Stimulated activated CD8-positive, alpha-beta memory T cell treated with anti-CD3 and anti-CD28 coated beads, Interleukin-7, amount 100 ng/mL, for 1 hour (primary cell): Measurements from ENCODE around the gene AMIGO1.

Experiments
- DNase-seq, 2 donors: peaks; one replicate each; pipeline ENCODE4 v3.0.0-alpha.2; 2020; ENCODE audit warnings: low read depth in 2 of 2

Gene AMIGO1

GRCh38 chr1:109454497-109455133 is 54.9 kb downstream of the AMIGO1 start:
- DNase-seq, result no peak
